HG02840 (cell line): ENCODE measurements around the gene FLNA.

Experiments
- ATAC-seq: cut with Tn5 transposase; IDR thresholded peaks from one replicate; pipeline ENCODE4 v1.9.1; 2021; ENCODE audit warnings: mild to moderate bottlenecking, moderate library complexity, moderate number of reproducible peaks; ENCODE audit not compliant: unreplicated experiment, low FRiP score

FLNA gene

DNA sequence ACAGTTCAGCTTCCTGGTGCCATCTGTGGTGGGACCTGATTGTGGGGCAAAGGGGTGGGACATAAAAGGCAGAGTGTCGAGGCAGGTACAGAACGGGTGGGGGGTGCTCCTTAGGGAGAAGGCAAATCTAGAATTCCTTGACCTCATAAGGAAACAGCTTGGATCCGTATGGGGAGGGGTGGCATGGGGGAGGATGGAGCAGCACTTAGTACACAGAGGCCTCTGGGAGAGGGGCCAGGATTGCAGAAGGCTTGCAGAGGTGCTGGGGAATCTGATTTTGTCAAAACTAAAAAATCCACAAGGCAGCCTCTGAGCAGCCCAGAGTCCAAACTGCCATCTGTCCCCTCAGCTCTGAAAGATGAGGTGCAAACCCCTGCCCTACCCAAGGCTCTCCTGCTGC lies 2.3 kb upstream of the FLNA start:
- no peak for ATAC-seq

DNA sequence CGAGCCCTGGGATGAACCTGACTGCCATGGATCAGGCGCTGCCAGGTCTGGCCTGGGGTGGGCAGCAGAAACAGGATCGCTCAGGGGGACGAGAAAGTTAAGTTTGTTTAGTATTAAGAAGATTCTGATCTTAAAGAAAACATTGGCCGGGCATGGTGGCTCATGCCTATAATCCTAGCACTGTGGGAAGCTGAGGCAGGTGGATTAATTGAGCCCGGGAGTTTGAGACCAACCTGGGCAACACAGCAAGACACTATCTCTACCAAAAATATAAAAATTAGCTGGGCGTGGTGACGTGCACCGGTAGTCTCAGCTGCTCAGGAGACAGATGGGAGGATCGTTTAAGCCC lies 696 bp upstream of the FLNA start:
- no peak for ATAC-seq

DNA sequence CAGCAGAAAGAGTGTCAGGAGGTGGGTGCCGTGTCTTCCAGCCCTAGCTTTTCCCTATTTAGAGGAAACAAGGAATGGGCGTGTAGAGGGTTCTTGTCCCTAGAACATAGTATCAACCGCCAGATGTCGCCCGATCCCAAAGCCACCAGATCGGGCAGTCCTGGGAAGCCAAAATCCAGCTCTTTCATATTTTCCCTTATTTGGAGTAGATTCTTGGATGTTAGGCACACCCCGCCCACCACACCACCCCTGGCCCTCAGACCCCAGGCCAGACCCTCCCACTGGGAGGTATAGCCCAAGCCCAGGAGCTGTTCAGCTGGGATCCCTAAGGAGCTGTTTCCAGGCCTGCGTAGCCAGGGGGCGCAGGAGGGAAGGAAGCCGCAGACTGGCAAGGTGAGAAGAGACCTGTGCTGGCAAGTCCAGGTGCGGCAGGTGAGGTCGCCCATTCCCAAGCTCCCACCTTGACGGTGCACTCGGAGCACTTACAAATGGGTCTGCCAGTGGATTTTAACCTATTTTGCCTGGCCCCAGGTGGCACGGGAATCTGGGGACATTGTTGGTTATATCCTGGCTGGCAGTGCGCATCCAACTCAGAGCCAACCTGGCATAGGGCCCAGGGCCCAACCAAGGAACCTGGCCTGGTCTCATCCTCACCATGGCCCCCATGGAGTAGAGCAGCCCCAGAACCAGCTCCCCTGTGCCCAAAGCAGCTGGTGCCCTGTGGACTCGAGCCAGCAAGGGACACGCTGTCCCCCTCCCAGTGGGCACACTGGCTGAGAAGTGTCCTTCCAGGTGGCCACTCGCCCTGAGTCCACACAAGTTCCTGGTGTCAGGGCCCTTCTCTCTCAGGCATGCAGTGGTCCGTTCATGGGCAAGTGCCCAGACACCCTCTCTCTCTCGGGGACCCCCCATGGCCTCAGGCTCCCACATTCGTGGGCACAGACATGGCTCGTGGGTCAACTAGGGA lies 811 bp downstream of the FLNA start:
- ATAC-seq, result no peak

DNA sequence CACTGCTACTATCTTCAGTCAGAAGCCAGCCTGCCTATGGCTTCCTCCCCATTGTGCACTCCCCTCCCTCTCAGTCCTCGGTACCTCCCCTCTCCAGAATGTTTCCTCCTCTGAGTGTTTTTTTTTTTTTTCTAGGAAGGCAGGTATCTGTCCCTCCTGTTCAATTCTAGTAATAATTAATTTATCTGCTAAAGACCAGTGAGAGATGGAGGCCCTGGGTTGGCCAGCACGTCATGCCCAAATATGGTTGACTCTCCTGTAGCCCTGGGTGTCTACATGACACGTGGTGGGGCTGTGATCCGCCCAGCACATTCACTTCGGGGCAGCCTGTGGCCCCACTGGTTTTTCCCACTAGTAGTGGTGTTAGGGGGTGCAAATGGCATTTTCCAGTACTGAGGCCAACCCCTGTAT lies 1.8 kb downstream of the FLNA start:
- ATAC-seq, result no peak

- ATAC-seq, result no peak
Observed at GRCh38 chrX:154371789-154372300, 2.6 kb downstream of the FLNA start.

DNA sequence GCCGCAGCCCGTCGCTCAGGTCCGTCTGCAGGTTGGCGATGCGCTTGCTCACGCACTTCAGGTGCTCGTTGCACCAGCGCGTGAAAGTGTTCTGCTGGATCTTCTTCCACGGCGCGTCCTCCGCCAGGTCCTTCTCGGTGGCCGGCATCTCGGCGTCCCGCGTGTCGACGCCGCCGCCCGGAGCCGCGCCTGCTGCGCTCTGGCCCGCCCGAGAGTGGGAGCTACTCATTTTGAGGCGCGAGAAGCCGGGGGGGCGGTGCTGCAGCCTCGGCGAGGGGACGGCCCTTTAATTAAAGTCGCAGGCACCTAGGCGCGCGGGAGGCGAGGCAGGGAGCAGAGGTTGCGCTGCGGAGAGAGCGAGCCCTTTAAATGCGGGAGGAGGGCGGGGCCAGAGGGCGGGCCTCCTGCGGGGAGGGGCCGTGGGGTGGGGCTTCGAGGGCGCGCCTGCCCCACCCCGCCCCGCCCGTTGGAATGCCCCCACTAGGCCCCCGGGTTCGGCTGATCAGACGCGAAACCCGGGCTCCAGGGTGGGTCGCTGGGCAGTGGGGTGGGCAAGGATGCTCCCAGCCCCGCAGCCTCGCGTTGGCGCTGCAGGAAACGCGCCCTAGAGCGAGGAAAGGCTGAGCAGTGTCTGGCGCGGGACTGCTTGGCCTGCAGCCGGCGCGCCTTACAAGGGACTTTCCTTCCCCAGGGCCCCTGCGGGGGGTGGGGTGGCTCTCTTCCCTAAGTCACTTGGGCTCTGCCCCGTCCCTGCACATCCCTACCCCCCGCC lies 3.2 kb downstream of the FLNA start:
- ATAC-seq, result peak; percentile 62

GRCh38 chrX:154370300-154371016 lies 4.0 kb downstream of the FLNA start:
- no peak for ATAC-seq

DNA sequence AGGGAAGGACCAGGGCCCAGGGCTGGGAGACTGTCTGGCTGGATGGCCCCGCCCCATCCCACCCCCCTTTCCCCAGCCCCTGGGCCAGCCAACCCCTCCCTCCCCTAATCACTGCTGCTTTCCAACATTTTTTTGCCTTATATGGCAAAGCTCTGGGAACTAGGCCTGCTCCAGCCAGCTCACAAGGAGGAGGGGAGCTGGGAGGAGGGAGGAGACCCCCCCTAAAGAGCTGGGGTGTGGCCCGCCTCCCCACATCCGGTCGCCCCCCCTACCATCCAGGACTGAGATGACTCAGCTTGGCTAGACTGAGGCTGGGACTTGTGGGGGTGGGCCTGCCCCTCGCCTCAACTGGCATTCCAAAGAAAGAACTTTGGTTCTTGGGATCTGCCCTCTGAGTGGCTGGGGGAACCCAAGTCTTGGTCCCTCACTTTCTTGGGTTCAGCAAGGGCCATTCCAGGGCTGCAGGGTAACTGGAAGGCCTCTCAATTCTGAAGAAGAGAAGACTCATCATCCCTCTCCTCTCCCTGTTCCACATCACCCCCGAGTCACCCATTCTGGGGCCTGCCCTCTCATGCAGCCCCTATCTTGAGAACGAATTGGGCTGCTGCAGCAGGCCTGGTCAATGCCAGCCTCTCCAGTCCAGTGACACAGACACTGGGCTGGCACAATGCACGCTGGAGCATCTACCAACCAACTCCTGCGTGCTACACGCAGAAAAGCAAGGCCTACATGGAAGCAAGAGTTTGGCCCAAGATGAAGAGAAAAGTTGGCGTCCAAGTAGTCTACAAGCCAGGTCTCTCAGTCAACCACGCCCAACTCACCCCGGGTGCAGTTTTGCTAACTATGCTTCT lies 4.8 kb downstream of the FLNA start:
- ATAC-seq, result no peak

- ATAC-seq, result no peak
Observed at GRCh38 chrX:154368630-154369448, 5.6 kb downstream of the FLNA start.

GRCh38 chrX:154367474-154368308 lies 6.7 kb downstream of the FLNA start:
- no peak for ATAC-seq

GRCh38 chrX:154366666-154367055 lies 7.8 kb downstream of the FLNA start:
- ATAC-seq, result no peak

DNA sequence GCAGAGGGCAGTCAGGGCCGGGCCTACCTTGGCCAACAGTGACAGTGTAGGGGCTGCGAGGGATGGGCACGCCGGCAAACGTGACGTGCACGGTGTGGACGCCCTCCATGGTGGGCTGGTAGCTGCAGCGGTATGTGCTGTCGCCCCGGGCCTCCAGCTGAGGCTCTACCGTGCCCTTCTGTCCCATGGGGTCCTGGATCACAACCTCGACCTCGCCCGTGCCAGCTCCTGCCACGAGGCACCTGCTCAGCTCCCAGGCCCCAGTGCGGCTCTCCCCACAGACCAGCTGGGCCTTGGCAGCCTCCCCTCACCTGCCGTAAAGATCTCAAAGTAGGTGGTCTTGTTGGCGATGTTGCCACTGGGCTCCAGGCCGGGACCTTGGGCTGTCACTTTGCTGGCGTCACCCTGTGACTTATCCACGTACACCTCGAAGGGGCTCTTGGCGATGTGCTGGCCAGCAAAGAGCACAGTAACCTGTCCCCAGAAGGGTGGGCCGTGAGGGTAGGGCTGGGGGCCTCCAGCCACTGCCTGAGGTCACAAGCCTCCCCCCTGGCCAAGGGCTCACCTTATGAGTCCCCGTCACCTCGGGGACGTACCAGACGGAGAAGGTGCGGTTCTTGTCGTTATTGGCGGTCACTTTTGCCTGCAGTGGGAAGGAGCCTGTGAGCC lies 8.3 kb downstream of the FLNA start:
- no peak for ATAC-seq

DNA sequence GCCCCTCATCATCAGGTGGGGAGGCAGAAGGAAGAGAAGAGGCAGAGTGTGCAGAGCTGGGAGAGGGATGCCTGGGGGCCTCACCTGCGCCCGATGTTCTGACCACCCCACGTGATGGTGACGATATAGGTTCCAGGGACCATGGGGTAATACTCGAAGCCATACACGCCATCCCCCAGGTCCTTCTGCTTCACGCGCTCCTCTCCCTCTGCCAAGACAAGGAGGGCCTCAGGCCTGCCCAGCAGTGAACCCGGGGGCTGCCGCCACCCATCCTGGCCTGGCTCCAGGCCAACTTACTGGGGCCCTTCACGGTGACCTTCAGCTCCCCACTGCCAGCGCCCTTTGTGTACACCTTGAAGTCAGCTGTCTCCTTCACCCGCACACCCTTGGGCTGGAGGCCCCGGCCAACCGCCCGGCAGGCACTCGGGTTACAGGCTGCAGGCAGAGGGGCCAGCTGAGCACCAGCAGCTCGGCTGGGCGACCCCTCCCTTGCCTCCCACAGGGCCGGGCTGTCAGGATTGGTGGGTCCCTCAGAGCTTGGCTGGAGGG lies 9.3 kb downstream of the FLNA start:
- ATAC-seq, result no peak

DNA sequence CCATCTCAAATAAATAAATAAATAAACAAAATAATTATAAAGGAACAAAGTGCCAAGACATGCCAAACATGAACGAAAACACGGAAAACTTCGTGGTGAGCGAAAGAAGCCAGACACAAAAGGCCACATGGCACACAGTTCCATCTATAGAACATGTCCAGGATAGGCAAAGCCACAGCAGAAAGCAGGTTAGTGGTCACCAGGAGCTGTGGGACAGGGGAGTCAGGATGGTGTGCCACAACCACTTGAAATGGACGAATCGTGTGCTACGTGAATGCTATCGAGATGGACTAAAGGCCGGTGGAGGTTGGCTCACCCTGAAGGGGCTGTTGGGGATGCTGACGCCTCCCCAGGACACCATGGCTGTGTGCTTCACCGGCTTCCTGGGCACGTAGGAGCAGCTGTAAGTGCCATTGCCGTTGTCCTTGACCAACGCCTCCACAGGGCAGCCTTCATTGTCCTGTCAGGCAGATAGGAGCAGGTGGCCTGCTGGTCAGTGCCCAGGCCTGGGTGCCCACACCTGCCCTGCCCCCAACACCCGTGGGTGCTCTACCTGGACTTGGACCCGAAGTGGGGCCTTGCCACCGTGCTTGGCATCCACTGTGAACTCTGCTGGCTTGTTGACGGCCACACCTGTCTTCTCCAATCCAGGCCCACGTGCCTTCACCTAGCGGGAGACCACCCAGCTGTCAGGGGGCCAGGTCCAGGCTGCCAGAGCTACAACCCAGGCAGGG lies 10.6 kb downstream of the FLNA start:
- ATAC-seq, result no peak

DNA sequence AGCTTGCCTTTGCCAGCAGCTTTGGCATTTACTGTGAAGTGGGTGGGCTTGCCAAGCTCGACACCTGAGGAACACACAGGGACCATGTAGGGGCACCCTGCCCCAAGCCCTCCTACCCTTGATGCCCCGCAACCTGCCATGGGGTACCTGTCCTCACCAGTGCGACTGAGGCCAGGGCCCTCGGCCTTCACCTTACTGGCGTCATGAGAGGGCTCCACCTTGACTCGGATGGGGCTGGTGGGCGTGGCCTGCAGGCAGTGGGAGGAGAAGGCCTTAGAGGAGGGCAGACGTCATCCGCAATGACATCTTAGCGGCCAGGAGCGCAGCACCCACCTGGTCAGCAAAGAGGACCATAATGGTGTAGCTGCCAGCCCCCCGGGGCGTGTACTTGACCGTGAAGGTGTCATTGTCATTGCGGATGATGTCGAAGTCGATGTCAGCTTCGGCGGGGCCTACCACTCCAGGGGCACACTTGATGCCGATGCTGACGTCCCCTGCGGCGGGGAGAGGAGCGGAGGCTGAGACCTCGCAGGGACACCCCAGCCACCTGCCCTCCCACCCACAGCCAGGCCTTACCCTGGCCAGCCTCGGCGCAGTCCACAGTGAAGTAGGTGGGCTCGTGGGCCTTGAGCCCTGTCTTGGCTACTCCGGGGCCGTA lies 12.2 kb downstream of the FLNA start:
- ATAC-seq, result no peak

DNA sequence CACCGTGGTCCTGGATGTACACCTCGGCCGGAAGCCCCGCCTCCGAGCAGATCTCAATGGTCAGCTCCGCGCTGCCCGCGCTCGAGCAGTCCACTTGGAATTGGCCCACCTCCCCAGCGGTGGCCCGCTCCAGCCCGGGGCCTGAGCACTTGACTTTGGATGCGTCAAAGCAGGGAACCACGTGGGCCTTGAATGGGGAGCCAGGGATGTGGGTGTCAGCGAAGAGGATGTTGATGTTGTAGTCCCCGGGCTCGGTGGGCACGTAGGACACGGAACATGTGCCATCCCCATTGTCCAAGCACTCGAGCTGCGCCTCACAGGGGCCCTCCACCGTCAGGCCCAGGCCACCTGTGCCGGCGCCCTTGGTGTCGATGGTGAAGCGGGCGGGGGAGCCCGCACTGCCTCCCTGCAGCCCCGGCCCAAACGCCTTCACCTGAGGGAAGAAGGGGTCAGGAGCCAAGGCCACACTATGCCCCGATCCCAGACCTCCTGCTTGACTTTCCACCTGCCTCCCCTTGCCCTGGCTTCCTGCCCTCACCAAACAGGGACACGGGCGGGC lies 14.2 kb downstream of the FLNA start:
- ATAC-seq, result no peak
